AG04450 (cell line): ENCODE results near the gene ALDH4A1. TPM values are rescaled to one million over a fixed set of nuclear protein-coding genes. Genes with fewer than 3 reads are reported as not detected.

ENCODE experiments used
- CTCF ChIA-PET: fragments of 300-600, 350-600 bp; formaldehyde crosslinking; extraction: SDS; loops from one replicate; lab custom pipeline; 2022; ENCODE audit warnings: antibody characterized with exemption, inconsistent platforms; lab: Charles Lee
- POLR2A ChIA-PET: fragments of 350-600 bp; formaldehyde crosslinking; extraction: SDS; loops from one replicate; lab custom pipeline; 2021; ENCODE audit warnings: antibody characterized with exemption, inconsistent platforms; lab: Yijun Ruan, JAX
- DNase-seq: peaks from one replicate; pipeline ENCODE4 v3.0.0-alpha.2; 2011; ENCODE audit warnings: low read depth, low spot score
- H3K27ac ChIP-seq: one replicate; pipeline ENCODE4 v1.5.1; 2012; ENCODE audit warnings: low read depth, low read length, control low read depth
- H3K27me3 ChIP-seq: one replicate; pipeline ENCODE4 v1.6.0; 2012; ENCODE audit warnings: low read length; ENCODE audit not compliant: control insufficient read depth, insufficient read depth
- H3K4me3 ChIP-seq: 2 replicates; pipeline ENCODE4 v1.5.1; 2011; ENCODE audit warnings: mild to moderate bottlenecking, low read depth, low read length, control low read depth
- H3K9me3 ChIP-seq: 2 replicates; pipeline ENCODE4 v1.5.1; 2012; ENCODE audit warnings: low read length; ENCODE audit not compliant: control insufficient read depth, insufficient read depth
- polyA plus RNA-seq: library from polyadenylated mRNA; depleted of rRNA; stranded (reverse); fragments of >200 nt; gene quantifications from 2 replicates; pipeline ENCODE4 v1.2.3, GENCODE V29; 2011
- TF ChIP-seq, protein P1 (sequence below): IDR thresholded peaks from 2 replicates; pipeline ENCODE4 v1.5.1; 2011; ENCODE audit warnings: low read depth, low read length, control low read depth, inconsistent platforms

The ALDH4A1 gene
- polyA plus RNA-seq, 1 experiment: 8.8 TPM

DNA sequence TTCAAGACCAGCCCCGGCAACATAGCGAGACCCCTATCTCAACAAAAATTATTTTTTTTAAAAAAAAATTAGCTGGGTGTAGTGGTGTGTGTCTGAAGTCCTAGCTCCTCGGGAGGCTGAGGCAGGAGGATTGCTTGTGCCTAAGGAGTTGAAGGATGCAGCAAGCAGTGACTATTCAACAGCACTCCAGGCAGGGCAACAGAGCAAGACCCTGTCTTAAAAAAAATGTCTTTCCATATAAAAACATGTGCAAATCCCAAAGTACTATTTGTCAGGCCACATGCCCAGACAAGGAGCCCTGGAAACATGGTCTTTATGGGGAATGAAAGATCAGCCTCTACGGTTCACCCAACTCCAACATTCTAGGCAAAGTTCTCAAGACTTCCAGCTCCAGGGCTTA is 40.8 kb upstream of the ALDH4A1 start:
- ChIA-PET CTCF (interaction anchor here (1.0 to 3.5 kb wide), 3 partner anchors 30 to 36 kb away, joined by 3 to 27 read pairs (median 3); no protein-coding TSS in a partner anchor), POLR2A (interaction anchor here (0.8 kb wide), 1 partner anchor 13 kb away, joined by 3 read pairs; no protein-coding TSS in a partner anchor)
- TF ChIP-seq, protein P1, sequence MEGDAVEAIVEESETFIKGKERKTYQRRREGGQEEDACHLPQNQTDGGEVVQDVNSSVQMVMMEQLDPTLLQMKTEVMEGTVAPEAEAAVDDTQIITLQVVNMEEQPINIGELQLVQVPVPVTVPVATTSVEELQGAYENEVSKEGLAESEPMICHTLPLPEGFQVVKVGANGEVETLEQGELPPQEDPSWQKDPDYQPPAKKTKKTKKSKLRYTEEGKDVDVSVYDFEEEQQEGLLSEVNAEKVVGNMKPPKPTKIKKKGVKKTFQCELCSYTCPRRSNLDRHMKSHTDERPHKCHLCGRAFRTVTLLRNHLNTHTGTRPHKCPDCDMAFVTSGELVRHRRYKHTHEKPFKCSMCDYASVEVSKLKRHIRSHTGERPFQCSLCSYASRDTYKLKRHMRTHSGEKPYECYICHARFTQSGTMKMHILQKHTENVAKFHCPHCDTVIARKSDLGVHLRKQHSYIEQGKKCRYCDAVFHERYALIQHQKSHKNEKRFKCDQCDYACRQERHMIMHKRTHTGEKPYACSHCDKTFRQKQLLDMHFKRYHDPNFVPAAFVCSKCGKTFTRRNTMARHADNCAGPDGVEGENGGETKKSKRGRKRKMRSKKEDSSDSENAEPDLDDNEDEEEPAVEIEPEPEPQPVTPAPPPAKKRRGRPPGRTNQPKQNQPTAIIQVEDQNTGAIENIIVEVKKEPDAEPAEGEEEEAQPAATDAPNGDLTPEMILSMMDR: no peak
- Histone ChIP-seq H3K27ac (no peak overlapping the region), H3K27me3 (no peaks in the 10 kb centered on the region), H3K9me3 (no peaks in the 10 kb centered on the region), H3K4me3 (no peak overlapping the region)
- DNase-seq: no peak

DNA sequence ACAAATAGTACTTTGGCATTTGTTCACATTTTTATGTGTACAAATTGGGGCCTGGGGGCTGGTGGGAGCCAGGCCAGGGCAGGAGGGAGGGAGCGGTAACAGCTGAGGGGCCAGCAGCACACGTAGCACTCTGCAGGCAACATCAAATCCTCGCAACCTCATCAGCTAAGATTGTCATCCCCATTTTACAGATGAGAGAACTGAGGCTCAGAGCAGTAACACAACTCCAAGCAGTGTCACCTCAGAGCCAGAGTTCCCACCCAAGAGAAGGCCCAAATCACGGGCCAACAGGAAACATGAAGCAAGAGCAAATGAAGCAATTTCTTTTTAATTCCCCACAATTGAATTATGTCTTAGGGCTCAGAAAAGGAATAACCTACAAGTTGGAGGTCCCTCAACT is 40.0 kb upstream of the ALDH4A1 start:
- no peak for DNase-seq
- H3K27me3 ChIP-seq: no peaks in the 10 kb centered on the region
- H3K4me3 ChIP-seq: no peak overlapping the region
- H3K27ac ChIP-seq: peak overlapping the region; percentile 72
- CTCF ChIA-PET: interaction anchor here (1.0 to 3.5 kb wide), 2 partner anchors 30 to 35 kb away, joined by 3 to 27 read pairs; no protein-coding TSS in a partner anchor
- no peaks in the 10 kb centered on the region for H3K9me3 ChIP-seq
- TF ChIP-seq, protein P1: no peak
- POLR2A ChIA-PET: interaction anchor here (0.8 kb wide), 1 partner anchor 13 kb away, joined by 3 read pairs; no protein-coding TSS in a partner anchor

DNA sequence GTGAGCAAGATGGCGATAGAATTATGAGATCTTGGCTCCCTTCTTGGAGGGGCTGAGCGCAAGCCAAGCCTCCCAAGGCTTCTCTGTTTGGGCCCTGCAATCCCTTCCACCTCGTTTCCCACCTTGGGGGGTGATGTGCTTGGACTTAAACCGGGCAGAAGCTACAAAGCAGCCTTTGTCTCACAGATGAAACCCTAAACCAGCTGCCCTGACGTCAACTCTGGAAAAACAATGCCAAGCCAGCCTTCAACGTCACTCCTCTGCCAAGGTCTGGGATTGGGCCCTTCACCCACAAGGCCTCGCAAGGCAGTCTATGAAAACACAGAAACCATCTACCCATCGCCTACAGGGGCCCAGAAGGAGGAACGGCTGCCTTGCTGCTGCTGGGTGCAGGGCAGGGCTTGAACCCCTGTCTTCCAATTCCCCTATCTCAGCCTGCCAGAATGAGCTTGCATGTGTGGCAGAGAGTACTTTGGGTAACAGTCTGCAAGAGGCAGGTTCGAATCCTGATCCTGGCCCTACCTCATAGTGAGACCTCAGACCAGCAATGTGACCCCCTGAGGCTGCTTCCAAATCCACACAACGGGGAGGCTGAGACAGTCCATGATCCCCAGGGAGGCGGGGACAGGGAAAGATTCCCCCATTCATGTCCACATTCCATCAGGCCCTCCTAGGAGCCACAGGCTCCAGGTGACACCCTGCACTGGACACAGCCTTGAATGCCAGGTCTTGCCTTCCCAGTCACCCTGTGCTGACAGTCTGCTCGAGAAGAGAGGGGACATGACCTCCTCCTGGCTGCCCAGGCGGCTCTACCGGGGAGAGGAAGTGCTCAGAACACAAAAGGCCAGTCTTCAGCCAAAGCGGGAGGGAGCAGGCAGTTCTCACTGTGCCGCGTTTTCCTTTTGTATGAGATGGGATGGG is 39.1 kb upstream of the ALDH4A1 start:
- TF ChIP-seq, protein P1: no peak
- H3K9me3 ChIP-seq: no peaks in the 10 kb centered on the region
- POLR2A ChIA-PET: interaction anchor here (1.4 kb wide), 1 partner anchor 15 kb away, joined by 4 read pairs; no protein-coding TSS in a partner anchor
- H3K27ac ChIP-seq: peak overlapping the region; percentile 72
- no peaks in the 10 kb centered on the region for H3K27me3 ChIP-seq
- H3K4me3 ChIP-seq: no peak overlapping the region
- CTCF ChIA-PET: interaction anchor here (0.6 to 3.5 kb wide), 2 partner anchors 29 to 35 kb away, joined by 3 to 27 read pairs; no protein-coding TSS in a partner anchor
- DNase-seq: peak; percentile 85

DNA sequence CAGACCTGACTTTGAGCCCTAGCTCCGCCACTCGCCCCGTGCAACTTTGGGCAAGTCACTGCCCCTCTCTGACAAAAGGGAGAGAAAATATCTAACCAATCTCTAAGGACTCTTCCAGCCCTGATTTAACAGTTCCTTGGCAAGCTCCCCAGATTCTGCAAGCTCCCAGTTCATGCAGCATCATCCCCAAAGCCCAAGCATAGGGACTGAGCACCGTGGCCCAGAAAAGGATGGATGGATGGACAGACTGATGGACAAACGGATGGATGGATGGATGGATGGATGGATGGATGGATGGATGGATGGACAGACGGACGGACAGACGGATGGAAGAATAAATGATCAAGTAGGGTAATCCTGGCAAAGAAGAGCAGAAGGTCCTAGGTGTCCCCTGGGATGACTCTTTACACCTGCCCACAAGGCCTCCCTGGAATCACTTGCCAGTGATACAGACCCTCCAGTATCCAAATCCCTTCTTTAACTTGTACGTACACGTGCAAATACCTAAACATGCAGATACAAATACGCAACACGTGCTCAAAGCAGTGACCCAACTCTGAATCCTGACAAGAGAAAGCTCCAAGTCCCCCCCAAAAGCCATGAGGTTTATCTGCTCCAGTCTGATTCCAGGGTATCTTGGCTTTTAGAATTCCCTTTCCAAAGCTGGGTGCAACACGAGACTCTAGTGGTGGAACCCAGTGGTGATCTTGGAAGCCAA is 38.1 kb upstream of the ALDH4A1 start:
- TF ChIP-seq, protein P1: no peak
- Histone ChIP-seq H3K27ac (peak overlapping the region; percentile 72), H3K4me3 (no peak overlapping the region), H3K9me3 (no peaks in the 10 kb centered on the region), H3K27me3 (no peaks in the 10 kb centered on the region)
- ChIA-PET CTCF (interaction anchor here (0.6 to 3.5 kb wide), 3 partner anchors 28 to 33 kb away, joined by 3 to 27 read pairs (median 3); no protein-coding TSS in a partner anchor), POLR2A (interaction anchor here (0.6 to 1.4 kb wide), 3 partner anchors 14 to 150 kb away, joined by 3 to 4 read pairs (median 3); no protein-coding TSS in a partner anchor)
- DNase-seq: no peak
